HCT116 (cell line): ENCODE measurements around the gene ADAT3. TPM values are rescaled to one million over a fixed set of nuclear protein-coding genes. Genes with fewer than 3 reads are reported as not detected.

Experiments used
- ATAC-seq: fragments of 200-7000 bp; cut with Tn5 transposase; 2 replicates; pipeline ENCODE4 v1.9.1; 2020; ENCODE audit warnings: mild to moderate bottlenecking, moderate library complexity
- BruUV-seq: library from RNA; stranded (reverse); fragments of 400-500 nt; replicated peaks from 2 replicates; lab custom pipeline; 2021; lab: Mats Ljungman, UMichigan
- CTCF ChIA-PET: fragments of 300-600 bp; sonication (Branson Sonifier 250); formaldehyde crosslinking; loops from one replicate; lab custom pipeline; 2021; ENCODE audit warnings: antibody characterized with exemption; lab: Charles Lee
- POLR2A ChIA-PET: fragments of 300-600, 350-600 bp; sonication (Branson Sonifier 250); formaldehyde crosslinking; loops from one replicate; lab custom pipeline; 2021; ENCODE audit warnings: antibody characterized with exemption; lab: Charles Lee
- RAD21 ChIA-PET, 2 experiments: fragments of 300-600 bp; sonication (Branson Sonifier 250); formaldehyde crosslinking; loops; one replicate each; lab custom pipeline; 2023; ENCODE audit warnings: low total read pairs in 2 of 2; ENCODE audit not compliant: uncharacterized antibody in 2 of 2, unreplicated experiment in 2 of 2, low non-redundant PET in 1 of 2; lab: Charles Lee
- DNase-seq: peaks from one replicate; pipeline ENCODE4 v3.0.0-alpha.2; 2010; ENCODE audit warnings: low read depth, low spot score
- H2AFZ ChIP-seq: fragments of 200-600 bp; shearing (Covaris generic), sonication (generic); 2 replicates; pipeline ENCODE4 v1.6.1; 2017; ENCODE audit warnings: low read depth, mixed run types, mixed read lengths, antibody characterized with exemption, low read length; ENCODE audit not compliant: poor library complexity, severe bottlenecking
- H3K27ac ChIP-seq: 2 replicates; pipeline ENCODE4 v1.5.1; 2012; ENCODE audit warnings: low read depth, low read length
- H3K27me3 ChIP-seq: fragments of 200-600 bp; sonication (generic); 2 replicates; pipeline ENCODE4 v1.6.1; 2016; ENCODE audit warnings: mixed run types, low read length, mixed read lengths; ENCODE audit not compliant: insufficient read depth
- H3K36me3 ChIP-seq, 2 experiments: fragments of 200-500 bp in 1 of 2; fragments of 200-600 bp in 1 of 2; sonication (Bioruptor generic) in 1 of 2; sonication (generic) in 1 of 2; 2 replicates each; pipeline versions ENCODE4 v1.5.1 to v1.6.1; 2014 to 2016; ENCODE audit warnings: low read length in 2 of 2, inconsistent platforms in 1 of 2, mixed read lengths in 1 of 2, mixed run types in 1 of 2; ENCODE audit not compliant: insufficient read depth in 2 of 2, control insufficient read depth in 1 of 2
- H3K4me1 ChIP-seq, 2 experiments: fragments of 200-600 bp in 1 of 2; sonication (generic) in 1 of 2; 2 replicates each; pipeline versions ENCODE4 v1.5.1 to v1.6.1; 2012 to 2017; ENCODE audit warnings: low read length in 2 of 2, inconsistent platforms in 1 of 2, mild to moderate bottlenecking in 1 of 2, mixed read lengths in 1 of 2, mixed run types in 1 of 2, moderate library complexity in 1 of 2; ENCODE audit not compliant: insufficient read depth in 2 of 2, control insufficient read depth in 1 of 2
- H3K4me2 ChIP-seq: fragments of 200-600 bp; sonication (generic); 2 replicates; pipeline ENCODE4 v1.6.1; 2017; ENCODE audit warnings: mixed run types, low read length, mixed read lengths
- H3K4me3 ChIP-seq, 2 experiments: fragments of 200-600 bp in 1 of 2; sonication (generic) in 1 of 2; replicated peaks in 1 of 2; 2 replicates each; pipeline ENCODE4 v1.5.1; 2011 to 2016; ENCODE audit warnings: low read length in 2 of 2, control low read depth in 1 of 2, low read depth in 1 of 2, mild to moderate bottlenecking in 1 of 2, mixed read lengths in 1 of 2, mixed run types in 1 of 2
- H3K79me2 ChIP-seq: fragments of 200-600 bp; sonication (generic); 2 replicates; pipeline ENCODE4 v1.6.1; 2017; ENCODE audit warnings: mild to moderate bottlenecking, mixed run types, low read length, moderate library complexity, mixed read lengths; ENCODE audit not compliant: insufficient read depth
- H3K9ac ChIP-seq: fragments of 200-600 bp; sonication (generic); 2 replicates; pipeline ENCODE4 v1.6.1; 2016; ENCODE audit warnings: low read length, mixed read lengths
- H3K9me2 ChIP-seq: fragments of 200-600 bp; sonication (generic), shearing (Covaris generic); 2 replicates; pipeline ENCODE4 v1.6.1; 2017; ENCODE audit warnings: mixed run types, mild to moderate bottlenecking, moderate library complexity; ENCODE audit not compliant: insufficient read depth
- H3K9me3 ChIP-seq, 2 experiments: fragments of 200-500 bp in 1 of 2; fragments of 200-600 bp in 1 of 2; sonication (Bioruptor generic) in 1 of 2; sonication (generic) in 1 of 2; 2 replicates each; pipeline ENCODE4 v1.6.1; 2014 to 2017; ENCODE audit warnings: low read length in 2 of 2, mixed read lengths in 2 of 2, inconsistent platforms in 1 of 2, low read depth in 1 of 2, mild to moderate bottlenecking in 1 of 2, mixed run types in 1 of 2, moderate library complexity in 1 of 2; ENCODE audit not compliant: control insufficient read depth in 1 of 2, insufficient read depth in 1 of 2
- H4K20me1 ChIP-seq: fragments of 200-600 bp; sonication (generic), shearing (Covaris generic); 2 replicates; pipeline ENCODE4 v1.6.1; 2017; ENCODE audit warnings: mixed run types, mild to moderate bottlenecking, moderate library complexity; ENCODE audit not compliant: insufficient read depth
- CTCF ChIP-seq, 3 experiments: fragments of 200-600 bp in 1 of 3; sonication (generic) in 1 of 3; IDR thresholded peaks in 2 of 3; conservative IDR thresholded peaks in 1 of 3; 2 replicates each; pipeline ENCODE4 v1.5.1; 2012 to 2017; ENCODE audit warnings: low read depth in 2 of 3, low read length in 2 of 3, antibody characterized with exemption in 1 of 3, borderline replicate concordance in 1 of 3, control low read depth in 1 of 3, mild to moderate bottlenecking in 1 of 3, mixed read lengths in 1 of 3, mixed run types in 1 of 3, moderate library complexity in 1 of 3; ENCODE audit not compliant: insufficient read depth in 1 of 3
- MAX ChIP-seq: IDR thresholded peaks from 2 replicates; pipeline ENCODE4 v1.6.1; 2012
- POLR2A ChIP-seq: IDR thresholded peaks from 2 replicates; pipeline ENCODE4 v1.7.0; 2011; ENCODE audit warnings: borderline replicate concordance; ENCODE audit not compliant: insufficient read depth, insufficient read length; ENCODE audit errors: extremely low read depth
- POLR2AphosphoS5 ChIP-seq: IDR thresholded peaks from 2 replicates; pipeline ENCODE4 v1.6.1; 2011; ENCODE audit warnings: mild to moderate bottlenecking, low read depth, low read length, moderate library complexity
- SIN3A ChIP-seq: IDR thresholded peaks from 2 replicates; pipeline ENCODE4 v1.6.1; 2012; ENCODE audit warnings: low read depth
- ZNF274 ChIP-seq: fragments of 200-500 bp; sonication (Bioruptor generic); IDR thresholded peaks from 2 replicates; pipeline ENCODE4 v1.6.1; 2014; ENCODE audit warnings: mild to moderate bottlenecking, low read depth, low read length, inconsistent platforms
- intact Hi-C: fragments of 100-400 bp; cut with micrococcal nuclease; formaldehyde crosslinking; loops from 2 replicates; pipeline ENCODE4 v1.10.0; 2022
- total RNA-seq: library from RNA; stranded (reverse); gene quantifications from one replicate; pipeline ENCODE4 v1.2.1, GENCODE V29; 2021; ENCODE audit not compliant: unreplicated experiment

ADAT3 gene
- total RNA-seq, 1 experiment from 2014 or later, result 15.9 TPM

GRCh38 chr19:1912760-1913505, 7.7 kb downstream of the ADAT3 start:
- no peaks in the 10 kb centered on the region for H3K9me2 ChIP-seq
- no TSS peak for BruUV-seq
- TF ChIP-seq CTCF (IDR thresholded peaks at IDR 0.05 in 2 of 3, conservative IDR thresholded peaks at IDR 0.05 in 1 of 3; ENCODE audit: borderline replicate concordance in 1 of 3, insufficient read depth in 1 of 3, low read depth in 2 of 3, low read length in 2 of 3) (no peak), POLR2AphosphoS5 (no peak), POLR2A (no peak), SIN3A (no peak), ZNF274 (no peak), MAX (no peak)
- TF ChIP-seq, all 23 proteins: peak for 0
- Histone ChIP-seq H3K4me2 (no peak overlapping the region), H4K20me1 (no peaks in the 10 kb centered on the region), H3K36me3 (peaks cover 8 to 11% of the 10 kb centered on the region in 2 experiments; a peak in 3 of 4 replicates), H3K27me3 (no peaks in the 10 kb centered on the region), H3K4me3 (no peak overlapping the region), H3K9me3 (no peaks in the 10 kb centered on the region), H3K79me2 (peaks cover 73% of the 10 kb centered on the region), H3K27ac (no peak overlapping the region), H3K4me1 (no peaks in the 10 kb centered on the region), H2AFZ (no peak overlapping the region), H3K9ac (no peak overlapping the region)
- POLR2A ChIA-PET, result no interaction called here
- intact Hi-C loops, result no loop called here
- RAD21 ChIA-PET, result no interaction called here
- DNase-seq (no peak), ATAC-seq (no peak)
- CTCF ChIA-PET, result no interaction called here
